NCI-H2171 (cell line): ENCODE results near the gene PIK3AP1.
"Not testable (repeated sequence)": the region's sequence is repeated elsewhere in the genome, so short reads cannot be mapped to it uniquely, and the experiment has no call there.

ENCODE experiments used
- DNase-seq: peaks from one replicate; lab custom pipeline; 2025; lab: John Stamatoyannopoulos, UW

The PIK3AP1 gene, protein sequence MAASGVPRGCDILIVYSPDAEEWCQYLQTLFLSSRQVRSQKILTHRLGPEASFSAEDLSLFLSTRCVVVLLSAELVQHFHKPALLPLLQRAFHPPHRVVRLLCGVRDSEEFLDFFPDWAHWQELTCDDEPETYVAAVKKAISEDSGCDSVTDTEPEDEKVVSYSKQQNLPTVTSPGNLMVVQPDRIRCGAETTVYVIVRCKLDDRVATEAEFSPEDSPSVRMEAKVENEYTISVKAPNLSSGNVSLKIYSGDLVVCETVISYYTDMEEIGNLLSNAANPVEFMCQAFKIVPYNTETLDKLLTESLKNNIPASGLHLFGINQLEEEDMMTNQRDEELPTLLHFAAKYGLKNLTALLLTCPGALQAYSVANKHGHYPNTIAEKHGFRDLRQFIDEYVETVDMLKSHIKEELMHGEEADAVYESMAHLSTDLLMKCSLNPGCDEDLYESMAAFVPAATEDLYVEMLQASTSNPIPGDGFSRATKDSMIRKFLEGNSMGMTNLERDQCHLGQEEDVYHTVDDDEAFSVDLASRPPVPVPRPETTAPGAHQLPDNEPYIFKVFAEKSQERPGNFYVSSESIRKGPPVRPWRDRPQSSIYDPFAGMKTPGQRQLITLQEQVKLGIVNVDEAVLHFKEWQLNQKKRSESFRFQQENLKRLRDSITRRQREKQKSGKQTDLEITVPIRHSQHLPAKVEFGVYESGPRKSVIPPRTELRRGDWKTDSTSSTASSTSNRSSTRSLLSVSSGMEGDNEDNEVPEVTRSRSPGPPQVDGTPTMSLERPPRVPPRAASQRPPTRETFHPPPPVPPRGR

DNA sequence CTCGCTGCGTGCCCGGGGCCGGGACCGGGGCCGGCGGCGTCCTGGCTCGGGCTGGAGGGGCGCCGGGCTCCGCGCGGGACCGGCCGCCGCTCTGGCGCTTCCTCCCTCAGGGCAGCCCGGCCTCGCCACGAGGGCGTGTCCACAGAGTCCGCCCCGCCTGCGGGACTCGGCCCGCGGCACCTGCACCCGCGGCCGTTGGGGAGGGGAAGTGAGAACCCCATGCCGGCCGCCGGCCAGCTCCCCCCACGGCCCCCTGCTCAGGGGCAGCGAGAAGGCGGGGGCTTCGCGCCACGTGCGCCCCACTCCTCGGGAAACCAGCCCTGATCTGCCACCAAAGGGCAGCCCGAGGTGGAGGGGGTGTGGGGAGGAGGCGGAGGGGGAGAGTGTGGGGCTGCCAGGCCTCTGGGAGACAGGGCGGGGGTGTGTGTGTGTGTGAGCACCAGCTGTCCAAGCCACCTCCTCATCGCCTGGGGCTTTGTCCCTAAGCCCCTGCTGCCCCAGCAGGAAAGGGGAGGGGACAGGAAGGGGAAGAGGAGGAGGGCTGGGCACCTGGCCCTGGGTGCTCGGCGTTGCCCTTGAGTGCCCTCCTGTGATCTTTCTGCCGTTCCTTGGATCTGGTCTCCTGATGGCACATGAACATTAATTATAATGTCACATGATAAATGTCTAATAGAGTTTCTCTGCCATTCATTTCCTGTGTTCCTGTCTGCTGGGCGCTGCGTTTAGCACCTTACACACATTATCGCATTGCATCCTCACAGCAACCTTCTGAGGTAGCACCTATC, at the start of gene PIK3AP1:
Gene PIK3AP1, minus strand, starts transcription at position 93 of the 785 bp plus-strand sequence. CDS start 120 bp downstream, outside the sequence.
- DNase-seq: peak; percentile 27

DNA sequence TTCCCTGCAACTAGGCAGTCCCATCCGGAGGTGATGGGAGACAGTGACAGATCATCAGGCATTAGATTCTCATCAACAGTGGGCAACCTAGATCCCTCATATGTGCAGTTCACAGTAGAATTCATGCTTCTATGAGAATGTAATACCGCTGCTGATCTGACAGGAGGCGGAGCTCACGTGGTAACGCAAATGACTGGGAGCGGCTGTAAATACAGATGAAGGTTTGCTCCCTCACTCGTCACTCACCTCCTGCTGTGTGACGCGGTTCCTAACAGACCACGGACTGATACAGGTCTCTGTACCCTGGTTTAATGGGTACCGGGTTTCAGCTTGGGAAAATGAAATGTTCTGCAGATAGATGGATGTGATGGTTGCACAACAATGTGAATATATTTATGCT, 47.8 kb upstream of the PIK3AP1 start:
- DNase-seq: no peak

DNA sequence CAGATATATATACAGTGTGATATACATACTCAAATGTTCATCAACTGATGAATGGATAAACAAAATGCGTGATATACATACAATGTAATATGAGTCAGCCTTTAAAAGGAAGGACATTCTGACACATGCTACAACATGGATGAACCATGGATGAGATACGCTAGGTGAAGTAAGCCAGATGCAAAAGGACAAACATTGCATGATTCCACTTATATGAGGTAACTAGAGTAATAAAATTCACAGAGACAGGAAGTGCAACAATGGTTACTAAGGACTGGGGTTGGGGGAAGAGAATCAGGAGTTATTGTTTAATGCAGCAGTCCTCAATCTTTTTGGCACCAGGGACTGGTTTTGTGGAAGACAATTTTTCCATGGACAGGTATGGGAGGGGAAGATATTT, 47.3 kb upstream of the PIK3AP1 start:
- no peak for DNase-seq

DNA sequence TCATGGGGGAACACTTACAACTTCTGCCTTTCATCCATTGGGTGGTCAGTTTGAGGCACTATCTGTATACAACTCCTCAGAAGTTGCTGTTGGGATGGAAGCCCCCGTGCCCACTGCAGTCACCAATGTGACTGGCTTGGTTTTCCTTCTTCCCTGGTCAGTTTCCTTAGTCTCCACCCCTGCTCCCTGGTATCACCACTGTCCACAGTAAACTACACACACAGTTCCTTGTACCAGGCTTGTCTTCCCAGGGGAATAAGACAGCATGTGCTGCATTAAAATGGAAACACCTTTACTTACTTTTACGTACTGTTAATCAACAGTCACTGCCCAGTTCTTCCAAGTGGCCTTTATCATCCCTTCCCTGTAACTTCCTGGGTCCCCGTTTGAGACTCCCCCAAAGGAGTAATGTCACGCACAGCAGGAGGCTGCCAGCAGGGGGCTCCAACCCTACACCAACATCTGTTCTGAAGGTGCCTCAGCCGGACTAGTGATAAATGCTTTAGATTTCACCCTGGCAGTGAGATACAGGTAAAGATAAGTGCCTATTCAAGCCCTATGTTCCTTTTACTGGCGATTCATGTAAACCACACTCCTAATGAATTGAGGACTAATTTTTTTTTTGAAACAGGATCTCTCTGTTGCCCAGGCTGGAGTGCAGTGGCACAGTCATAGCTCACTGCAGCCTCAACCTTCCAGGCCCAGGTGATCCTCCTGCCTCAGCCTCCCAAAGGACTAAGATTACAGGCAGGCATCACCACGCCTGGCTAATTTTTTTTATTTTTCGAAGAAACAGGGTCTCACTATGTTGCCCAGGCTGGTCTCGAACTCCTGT, 45.3 kb upstream of the PIK3AP1 start:
- DNase-seq: no peak

DNA sequence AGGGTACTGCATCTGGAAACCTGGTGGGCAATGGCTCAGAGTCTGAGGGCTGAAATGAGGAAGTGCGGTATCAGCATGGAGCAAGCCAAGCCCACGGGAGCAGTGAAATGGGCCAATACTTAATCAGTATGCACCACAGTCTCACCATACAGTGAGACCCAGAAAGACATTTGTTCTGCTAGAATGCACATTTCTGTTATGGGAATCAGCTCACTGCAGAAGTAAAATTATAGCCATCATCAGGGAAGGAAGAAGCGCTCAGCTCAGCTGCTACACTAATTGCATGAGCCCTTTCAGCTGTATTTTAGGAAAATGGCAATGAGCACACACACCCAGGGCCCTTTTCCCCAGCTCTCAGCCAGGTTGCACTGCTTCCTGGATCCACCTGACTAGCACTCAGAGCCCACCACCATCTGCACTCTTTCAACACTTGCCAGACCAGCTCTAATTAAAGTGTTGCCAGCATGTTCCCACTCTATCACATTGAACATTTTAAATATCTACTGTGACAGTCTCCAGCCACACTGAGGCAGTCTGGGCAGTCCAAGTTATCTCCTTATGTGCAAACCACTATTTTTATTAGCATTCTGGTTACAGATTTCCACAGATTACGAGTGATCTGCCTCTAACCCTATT, 44.2 kb upstream of the PIK3AP1 start:
- DNase-seq: no peak

DNA sequence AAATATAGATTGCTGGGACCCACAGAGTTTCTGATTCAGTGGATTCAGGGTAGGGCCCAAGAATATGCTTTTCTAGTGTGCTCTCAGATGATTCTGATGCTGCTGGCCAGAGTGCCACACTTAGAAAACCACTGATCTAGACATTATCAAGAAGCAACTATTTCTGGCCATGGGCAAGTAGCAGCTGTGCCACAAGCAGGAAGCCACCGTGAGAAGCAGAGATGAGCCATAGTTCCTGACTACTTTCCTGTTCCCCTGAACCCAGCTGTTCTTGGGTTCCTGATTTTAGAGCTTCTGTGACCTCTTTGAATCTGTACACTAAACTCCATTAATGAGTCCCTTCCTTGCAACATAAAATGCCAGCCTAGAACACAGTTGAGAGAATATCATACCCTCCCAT, 38.1 kb upstream of the PIK3AP1 start:
- no peak for DNase-seq

DNA sequence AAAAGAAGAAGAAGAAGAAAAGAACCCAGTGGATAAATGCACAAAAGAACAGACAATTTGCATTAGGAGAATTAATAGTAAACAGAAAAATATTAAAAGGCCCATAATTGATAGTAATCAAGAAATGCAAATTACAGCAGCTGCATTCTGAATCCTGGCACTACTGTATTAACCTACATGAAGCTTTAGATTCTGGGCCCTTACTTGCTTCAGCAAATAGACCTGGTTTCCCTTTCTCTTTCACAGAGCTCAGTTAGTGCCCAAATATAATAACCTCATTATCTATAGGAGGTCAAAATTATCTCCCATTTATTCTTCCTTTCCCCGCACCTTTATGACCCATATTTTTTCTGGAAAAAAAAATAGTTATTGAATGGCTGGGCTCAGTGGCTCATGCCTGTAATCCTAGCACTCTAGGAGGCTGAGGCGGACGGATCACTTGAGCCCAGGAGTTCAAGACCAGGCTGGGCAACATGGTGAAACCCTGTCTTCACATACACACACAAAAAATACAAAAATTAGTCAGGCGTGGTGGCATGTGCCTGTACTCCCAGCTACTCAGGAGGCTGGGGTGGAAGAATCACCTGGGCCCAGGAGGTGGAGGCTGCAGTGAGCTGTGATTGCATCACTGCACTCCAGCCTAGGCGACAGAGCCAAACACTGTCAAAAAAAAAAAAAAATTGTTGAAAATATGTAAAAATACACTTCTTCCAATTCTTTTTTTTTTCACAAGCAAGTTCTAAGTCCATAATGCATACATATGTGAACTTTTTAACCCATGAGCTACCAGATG, 36.0 kb upstream of the PIK3AP1 start:
- DNase-seq: no peak

DNA sequence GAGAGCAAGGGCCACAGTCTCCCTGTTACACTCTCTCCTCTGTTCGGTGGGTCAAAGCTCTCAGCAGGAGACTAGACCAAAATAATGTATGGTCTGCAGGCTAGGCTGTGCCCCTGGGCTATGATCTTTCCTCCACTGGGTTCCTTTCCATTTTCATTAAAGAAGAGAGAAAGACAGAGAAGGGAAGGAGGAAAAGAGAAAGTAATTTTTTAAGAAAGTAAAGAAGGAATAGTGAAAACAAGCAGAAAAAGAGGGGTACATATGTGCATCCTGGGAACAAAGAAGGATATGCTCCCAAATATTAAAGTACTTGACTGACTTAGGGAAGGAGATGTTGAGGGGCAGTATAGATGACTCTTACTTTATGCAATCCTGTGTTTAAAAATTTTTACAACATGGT, 33.6 kb upstream of the PIK3AP1 start:
- no peak for DNase-seq

DNA sequence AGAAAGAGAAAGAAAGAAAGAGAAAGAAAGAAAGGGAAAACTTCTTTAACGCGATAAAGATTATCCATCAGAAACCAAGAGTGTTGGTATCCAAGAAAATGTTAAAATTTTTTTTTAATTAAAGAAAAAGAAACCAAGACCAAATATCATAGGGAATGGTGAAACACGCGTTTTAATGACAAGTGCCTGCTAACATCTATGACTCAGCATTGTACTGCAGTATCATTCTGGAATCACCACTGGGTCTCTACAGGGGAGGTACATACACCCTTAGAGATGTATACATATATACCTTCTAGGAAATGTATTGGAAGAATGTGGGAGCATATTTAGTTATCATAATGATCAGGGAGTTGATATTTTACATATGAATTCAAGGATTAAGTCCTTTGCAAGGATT, 32.1 kb upstream of the PIK3AP1 start:
- DNase-seq: no peak

DNA sequence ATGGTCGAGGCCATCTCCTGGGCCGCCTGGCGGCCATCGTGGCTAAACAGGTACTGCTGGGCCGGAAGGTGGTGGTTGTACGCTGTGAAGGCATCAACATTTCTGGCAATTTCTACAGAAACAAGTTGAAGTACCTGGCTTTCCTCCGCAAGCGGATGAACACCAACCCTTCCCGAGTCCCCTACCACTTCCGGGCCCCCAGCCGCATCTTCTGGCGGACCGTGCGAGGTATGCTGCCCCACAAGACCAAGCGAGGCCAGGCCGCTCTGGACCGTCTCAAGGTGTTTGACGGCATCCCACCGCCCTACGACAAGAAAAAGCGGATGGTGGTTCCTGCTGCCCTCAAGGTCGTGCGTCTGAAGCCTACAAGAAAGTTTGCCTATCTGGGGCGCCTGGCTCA, 30.0 kb upstream of the PIK3AP1 start:
- DNase-seq: not testable (repeated sequence)

DNA sequence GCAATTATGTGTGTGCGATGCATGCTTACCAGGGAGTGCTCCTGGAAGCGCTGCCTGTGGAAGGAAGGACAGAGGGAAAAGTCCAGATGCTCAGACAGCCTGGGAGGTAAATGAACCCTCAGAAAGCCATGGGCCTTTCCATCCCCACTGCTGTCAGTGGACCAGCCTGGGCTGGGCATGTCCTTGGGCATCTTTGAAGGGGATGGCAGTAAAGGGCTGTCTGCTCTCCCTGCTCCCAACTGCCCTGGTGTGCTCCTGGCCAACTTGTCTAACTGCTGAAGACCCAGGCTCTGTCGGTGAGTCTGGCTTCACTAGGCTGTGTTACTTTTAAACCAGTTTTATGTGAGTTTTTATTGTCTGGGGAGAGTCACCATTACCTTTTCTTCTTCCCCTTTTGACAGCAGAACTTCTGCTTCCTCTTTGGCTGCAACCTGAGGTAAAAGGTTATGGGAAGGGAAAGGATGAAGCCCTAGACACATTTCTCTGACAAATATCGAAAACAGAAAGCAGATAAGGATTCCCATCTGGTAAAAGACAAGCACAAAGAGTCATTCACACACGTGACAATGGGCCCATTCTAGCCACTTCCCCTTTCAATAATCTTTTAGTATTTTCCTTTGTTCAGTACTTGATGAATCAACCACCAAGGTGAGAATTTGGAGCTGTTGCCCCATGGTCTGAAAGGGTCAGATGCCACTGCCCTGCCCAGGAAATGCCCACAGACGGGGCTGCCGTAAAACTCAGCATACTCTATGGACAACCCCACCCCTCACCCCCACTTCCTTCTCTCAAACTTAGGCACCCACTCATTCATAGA, 27.6 kb upstream of the PIK3AP1 start:
- no peak for DNase-seq

DNA sequence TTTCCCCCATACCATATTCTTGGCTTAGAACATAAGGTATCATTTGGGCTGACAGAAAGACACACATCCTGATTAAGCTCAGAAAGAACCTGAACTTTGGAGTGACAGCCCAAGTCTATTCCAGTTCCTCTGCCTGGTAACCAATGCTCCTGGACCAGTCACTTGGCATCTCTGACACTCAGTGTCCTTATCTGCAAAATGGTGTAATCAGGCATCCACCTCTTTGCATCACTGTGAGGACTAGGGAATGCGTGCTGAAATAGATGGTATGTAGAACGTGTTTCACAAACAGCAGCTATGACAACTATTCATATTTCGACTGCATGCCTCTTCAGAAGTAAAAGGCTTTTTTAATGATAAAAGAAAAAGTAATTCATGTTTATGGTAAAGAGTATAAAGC, 26.2 kb upstream of the PIK3AP1 start:
- DNase-seq: no peak

DNA sequence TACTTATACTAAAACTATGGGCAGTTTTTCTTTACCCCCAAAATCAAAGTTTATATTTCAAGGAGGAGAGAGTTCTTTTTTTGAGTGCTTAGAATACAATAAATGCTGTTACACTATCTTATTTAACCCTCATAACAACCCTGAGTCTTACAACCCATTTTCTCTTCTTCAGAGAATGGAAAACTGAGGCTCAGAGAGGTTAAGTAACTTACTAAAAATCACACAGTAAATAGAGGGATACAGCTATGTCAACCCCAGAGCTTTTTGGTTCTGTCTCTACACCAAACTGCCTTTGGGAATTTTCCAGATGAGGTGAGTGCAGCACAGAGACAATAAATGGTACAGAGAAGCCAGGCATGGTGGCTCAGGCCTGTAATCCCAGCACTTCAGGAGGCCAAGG, 25.6 kb upstream of the PIK3AP1 start:
- DNase-seq: no peak

DNA sequence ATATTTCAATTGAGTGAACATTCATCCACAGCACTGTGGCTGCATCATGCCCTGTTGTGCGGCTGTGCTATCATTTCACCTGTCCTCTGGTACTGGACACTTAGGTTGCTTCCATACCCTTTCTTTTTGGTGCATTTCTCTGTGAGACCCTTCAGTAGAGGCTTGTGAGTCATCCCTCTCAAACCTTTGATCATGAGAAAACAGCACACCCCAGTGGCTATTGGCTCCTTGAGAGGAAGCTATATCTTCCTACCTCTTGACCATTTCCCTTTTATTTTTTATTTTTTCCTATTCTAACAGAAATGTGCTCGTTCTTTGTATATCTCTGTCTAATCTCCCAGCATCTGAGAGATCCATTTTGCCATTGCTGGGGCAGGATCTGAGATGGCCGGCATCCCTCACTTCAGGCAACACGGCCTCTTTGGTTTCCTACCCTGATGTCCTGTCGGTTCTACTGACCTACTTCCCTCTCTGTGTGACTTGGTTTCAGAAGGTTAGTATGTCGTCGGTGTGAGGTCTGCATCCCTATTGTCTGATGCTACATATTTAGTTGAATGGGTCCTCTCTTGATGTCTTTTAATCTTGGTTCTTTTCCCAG, 23.8 kb upstream of the PIK3AP1 start:
- no peak for DNase-seq

DNA sequence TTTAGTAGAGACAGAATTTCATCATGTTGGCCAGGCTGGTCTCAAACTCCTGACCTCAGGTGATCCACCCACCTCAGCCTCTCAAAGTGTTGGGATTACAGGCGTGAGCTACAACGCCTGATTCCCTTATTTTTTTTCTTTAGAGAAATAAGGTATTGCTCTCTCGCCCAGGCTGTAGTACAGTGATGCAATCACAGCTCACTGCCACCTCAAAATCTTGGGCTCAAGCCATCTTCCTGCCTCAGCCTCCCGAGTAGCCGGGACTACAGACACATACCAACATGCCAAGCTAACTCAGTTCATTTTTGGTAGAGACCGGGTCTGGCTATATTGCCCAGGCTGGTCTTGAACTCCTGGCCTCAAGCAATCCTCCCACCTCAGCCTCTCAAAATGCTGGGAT, 21.2 kb upstream of the PIK3AP1 start:
- DNase-seq: not testable (repeated sequence)

DNA sequence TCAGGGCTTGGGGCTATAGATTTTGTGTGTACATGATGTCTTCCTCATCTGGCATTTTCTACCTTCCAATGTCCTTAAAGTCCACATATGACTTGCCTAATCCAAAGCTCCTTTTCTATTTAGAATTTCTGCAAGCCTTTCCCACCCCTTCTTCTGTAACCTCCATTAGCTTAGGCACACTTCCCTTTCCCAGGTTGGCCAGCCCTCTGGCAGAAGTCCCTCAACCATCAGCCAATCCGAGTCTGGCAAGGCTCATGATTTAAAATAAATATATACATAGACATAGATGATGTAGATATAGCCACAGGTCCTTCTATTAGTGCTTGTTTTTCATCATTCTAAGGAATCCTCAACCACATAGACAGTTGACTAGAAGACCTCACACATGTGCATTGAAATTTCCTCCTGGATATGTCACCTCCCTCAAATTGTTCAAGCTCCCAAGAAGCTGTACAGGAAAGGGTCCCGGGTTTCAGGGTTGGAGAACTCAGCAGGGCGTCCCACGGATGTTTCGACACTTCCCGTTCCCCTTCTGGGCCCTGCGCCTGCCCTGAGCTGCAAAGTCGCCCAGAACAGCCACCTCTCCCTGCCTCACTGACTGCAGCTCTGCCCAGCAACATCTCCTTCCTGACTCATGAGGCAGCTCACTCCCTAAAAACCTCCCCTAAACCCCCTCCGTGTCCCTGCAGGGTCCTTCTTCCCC, 20.4 kb upstream of the PIK3AP1 start:
- DNase-seq: no peak

DNA sequence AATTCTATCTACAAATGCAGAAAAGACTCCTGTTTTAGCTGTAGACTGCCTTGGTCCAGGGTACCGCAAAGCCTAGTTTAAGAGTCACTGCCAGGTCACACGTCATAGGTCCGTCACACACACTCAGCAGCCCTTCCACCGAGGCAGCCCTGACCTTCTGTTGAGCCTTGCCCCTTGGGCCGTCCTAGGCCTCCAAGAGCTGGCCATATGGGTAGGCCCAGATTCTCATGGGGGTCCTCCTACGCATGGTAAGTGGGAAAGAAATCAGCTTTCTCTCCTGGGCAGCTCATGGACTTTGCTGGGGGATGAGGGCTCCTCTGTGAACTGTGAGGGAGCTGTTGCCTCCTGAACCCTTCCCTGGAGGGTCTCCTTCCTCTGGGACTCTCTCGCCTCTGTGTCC, 19.8 kb upstream of the PIK3AP1 start:
- DNase-seq: no peak

DNA sequence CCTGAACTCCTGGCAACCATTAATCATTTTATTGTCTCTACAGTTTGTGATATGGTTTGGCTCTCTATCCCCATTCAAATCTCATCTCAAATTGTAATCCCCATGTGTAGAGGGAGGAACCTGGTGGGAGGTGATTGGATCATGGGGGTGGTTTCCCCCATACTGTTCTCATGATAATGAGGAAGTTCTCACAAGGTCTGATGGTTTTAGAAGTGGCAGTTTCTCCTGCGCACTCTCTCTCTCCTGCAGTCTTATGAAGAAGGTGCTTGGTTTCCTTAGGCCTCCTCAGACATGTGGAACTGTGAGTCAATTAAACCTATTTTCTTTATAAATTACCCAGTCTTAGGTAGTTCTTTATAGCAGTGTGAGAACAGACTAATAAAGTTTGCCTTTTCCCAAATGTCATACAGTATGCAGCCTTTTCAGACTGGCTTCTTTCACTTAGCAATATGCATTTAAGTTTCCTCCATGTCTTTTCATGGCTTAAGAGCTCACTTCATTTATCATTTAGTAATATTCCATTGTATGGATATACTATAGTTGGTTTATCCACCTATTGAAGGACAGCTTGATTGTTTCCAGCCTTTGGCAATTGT, 17.1 kb upstream of the PIK3AP1 start:
- DNase-seq: not testable (repeated sequence)
